Islet of Langerhans (tissue), 1 donor: ENCODE data around the gene TMEM218.

Experiments used
- FAIRE-seq: peaks from one replicate; lab custom pipeline; 2011; peaks lifted over from hg19 to GRCh38; lab: Jason Lieb, UNC

TMEM218 gene

DNA sequence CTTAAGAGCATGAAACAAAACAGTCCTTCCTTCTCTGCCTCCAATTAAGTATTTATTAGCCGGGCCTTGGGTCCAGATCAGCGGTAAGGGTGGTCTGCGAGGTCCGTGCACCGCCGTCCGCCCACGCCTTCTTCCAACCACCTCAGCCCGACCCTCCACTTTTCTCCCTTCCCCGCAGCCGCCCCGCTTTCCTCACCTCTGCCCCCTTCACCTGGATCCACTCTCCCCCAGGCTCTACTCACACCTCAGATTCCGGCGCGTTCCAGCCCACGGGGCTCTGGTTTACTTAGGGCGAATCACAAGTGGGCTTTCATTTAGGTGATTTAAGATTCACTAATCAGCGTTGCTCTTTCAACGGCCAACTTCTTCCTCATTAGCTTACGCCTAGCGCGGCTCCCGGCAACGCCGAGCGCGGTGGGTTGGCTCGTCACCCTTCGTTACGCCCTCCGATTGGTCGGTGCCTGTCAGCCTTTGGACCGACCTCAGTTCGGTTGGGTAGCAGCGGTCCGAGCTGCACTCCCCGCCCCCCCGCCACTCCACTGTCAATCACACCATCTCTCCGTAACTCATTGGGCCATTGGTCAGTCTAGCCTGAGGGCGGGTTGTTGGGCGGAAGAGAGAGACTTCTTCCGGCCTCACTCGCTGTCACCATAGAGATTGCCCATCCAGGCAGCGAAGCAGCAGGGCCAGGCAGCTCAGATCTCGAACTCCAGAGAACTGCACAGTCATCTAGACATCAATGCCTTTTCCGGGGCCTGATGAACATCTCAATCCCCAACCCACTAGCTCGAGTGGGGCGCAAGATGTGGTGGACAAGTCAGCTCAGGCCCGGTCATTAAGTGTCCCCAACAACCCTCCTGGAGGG, at the start of gene TMEM218:
TSS of gene TMEM218 (minus strand) at position 284 of the 865 bp plus-strand sequence. CDS start 9,385 bp downstream, outside the sequence.
- peak; percentile 97 for FAIRE-seq

DNA sequence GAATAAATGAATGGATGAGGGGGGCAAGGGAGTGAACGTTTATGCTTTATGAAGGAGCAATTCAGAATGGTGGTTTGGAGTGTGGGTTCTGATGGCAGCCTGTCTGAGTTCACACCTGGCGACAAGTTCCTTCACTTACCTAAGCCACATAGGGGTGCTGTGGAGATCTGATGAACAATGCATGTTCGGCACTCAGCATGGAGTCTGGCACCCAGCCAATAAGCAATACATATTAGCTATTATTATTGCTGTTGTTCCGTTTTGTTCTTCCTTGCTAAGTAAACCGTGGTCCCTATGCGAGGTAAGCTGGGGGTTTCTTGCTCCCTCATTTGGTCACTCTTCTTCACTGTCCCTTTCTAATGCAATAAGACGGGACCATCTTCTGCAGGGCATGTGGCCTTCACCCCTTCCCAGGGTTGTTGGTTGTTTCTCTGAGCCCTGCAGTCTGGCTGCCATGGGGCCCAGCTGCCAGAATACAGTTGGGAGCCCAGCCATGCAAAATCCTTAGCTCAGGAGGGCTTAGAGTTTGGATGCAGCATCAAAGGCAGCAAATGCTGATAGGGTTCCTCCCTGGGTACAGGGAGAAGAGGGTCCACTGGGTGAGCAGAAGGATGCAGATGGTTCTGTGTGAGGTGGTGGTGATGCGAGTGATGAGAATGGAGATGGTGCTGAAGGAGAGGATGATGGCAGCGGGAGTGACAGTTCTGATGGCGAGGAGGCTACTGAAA, 46.7 kb upstream of the TMEM218 start:
- FAIRE-seq, result no peak

- no peak for FAIRE-seq
These were observed 45.8 kb upstream of the TMEM218 start for GRCh38 chr11:125157118-125157733.

DNA sequence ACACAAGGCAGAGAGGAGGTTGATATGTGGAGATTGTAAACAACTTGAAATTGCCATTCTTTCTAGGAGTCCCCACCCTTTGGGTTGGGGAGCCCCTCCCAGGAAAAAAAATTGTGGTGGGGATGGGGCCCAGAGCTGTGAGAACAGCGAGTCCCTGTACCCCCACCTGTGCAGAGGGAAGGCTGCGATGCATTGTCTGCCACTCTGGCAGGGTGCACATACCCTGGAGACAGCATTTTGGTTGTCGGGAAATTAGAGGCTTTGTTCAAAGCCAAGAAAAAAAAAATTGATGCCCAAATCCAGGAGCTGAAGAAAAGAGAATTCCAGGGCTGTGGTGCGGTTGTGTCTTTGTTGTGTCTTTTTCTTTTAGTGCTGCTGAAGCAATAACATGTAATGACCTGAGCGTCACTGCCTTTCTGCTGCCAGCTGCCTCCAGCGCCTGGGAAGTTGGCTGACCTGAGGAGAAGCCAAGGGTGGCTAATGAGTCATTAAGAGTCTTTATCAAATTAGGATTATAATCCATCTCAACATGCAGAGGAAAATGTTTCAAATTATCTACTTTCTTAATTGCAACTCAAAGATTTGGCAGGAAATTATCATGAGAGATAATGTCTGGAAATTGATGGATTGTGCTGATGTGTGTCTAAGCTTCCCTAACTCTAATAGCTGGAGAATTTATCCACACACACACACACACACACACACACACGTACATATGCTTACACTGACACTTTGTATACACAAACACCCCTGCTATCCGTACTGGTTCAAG, 45.1 kb upstream of the TMEM218 start:
- no peak for FAIRE-seq

DNA sequence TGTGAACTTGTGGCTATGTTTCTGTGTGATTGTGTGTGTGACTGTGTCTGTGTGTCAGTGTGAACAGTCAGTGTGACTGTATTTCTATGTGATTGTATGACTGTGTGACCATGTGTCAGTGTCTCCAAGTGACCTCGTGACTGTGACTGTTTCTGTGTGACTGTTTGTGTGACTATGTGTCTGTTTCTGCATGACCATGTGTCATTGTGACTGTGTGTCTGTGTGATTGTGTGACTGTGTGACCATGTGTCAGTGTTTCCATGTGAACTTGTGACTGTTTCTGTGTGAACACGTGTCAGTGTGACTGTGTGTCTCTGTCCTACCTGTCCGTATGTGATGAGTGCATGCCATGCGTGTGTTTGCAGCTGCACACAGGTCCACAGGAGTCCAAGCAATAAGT, 44.3 kb upstream of the TMEM218 start:
- FAIRE-seq, result no peak

DNA sequence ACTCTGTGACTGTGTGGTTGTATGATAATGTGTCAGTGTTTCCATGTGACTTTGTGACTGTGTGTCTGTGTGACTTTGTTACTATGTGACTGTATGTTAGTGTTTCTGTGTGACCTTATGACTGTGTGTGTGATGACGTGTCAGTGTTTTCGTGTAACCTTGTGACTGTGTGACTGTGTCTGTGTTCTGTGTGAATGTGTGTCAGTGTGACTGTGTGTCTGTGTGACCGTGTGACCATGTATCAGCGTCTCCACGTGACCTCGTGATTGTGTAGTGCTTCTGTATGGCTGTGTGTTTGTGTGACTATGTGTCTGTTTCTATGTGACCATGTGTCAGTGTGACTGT, 43.6 kb upstream of the TMEM218 start:
- no peak for FAIRE-seq

DNA sequence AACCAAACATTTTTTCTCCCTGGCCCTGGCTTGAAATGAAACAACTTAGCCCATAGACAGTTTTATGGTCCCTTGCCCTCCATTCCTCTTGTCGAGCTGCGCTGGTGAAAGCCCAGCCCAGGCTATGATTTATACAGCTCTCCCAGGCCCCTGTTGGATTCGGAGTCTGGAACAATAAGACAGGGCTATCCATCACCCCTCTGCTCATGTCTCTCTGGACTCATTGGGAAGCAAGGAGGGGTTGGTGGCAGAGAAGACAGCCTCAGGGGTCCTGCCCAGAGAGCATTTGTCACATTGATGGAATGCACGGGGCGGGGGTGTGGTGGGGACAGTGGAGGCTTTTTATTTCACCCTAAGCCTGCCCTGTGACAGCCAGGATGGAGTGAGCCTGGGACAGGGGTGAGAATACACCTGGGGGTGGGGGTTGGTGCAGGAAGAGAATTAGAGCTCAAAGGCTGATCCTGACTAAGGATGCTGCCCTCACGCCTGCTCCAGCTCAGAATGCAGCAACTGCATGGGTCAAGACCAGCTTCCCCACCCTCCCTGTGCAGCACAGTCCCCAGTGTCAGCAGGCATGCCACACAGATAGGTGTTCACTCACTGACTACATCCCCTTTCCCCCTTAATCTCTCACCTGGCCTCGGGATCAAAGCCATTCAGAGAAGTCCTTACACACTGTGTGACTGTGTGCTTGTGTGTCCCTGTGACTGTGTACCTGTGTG, 43.1 kb upstream of the TMEM218 start:
- FAIRE-seq, result no peak

DNA sequence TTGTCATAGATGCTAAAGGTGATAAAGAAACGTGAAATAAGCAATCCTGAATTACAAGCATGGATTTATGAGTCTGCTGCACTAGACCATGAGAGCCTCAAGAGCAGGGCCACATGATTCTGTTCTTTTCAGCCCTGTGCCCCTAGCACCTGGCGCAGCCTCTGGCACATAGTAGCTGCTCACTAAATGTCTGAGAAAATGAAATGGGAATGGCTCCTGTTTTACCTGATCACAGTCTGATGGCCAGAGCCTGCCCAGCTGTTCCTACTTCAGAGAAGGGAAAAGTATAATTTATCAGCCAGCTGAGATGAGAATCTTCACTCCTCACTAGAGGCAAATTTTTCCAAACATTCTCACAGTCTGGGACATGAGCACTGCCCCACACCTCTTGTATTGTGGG, 42.4 kb upstream of the TMEM218 start:
- FAIRE-seq, result no peak

- no peak for FAIRE-seq
These were observed 37.3 kb upstream of the TMEM218 start for GRCh38 chr11:125148743-125149142.

DNA sequence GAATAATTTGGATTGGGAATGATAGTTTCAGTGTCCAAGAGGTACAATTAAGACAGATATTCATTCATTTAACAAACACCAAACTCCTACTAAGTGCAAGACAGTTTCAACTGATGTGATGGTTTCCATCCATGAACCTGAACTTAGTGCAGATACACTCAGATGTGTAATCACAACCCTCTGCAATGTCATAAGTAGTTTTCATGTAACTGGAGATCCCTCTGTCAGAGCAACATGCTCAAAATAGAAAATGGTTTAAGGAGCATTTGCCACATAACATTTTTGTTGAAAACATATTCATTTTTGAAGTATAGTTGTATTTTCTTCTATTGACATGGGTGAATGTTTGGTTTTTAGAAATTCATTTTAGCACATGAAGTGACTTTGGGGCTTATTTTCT, 36.6 kb upstream of the TMEM218 start:
- no peak for FAIRE-seq

DNA sequence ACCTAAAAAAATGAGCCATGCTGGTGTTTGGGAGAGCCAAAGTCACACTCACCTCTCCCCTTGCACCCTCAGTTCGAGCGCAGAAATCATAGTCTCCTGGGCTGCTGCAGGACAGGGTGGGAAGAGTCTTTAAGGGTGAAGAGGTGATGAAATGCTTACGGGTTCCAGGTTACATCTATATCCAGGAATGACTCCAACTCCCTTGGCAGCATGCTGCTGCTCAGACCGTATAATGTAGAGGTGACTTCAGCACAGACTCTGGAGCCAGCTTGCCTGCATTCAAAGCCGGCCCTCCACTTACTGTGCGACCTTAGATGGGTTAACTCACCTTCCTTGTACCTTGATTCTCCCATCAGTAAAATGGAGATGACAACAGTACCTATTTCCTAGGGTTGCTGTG, 35.9 kb upstream of the TMEM218 start:
- no peak for FAIRE-seq

DNA sequence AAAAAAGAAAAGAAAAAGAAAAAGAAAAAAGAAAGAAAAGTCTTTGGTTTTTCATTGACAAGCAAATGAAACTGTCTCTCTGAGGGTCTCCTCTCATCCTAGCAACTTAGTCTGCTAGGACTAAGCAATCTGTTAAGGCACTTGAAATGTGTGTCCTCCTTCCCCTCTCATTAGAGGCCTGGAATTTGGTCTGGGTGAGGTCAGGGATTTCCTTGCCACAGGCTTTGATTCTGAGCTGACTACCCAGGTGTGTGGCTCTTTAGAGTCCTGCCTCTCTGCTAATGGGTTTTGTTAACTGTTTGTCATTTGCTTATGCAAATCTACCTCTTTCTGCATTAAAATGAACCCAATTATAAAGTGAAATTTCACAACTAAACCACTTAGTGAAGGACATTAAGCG, 34.8 kb upstream of the TMEM218 start:
- no peak for FAIRE-seq

DNA sequence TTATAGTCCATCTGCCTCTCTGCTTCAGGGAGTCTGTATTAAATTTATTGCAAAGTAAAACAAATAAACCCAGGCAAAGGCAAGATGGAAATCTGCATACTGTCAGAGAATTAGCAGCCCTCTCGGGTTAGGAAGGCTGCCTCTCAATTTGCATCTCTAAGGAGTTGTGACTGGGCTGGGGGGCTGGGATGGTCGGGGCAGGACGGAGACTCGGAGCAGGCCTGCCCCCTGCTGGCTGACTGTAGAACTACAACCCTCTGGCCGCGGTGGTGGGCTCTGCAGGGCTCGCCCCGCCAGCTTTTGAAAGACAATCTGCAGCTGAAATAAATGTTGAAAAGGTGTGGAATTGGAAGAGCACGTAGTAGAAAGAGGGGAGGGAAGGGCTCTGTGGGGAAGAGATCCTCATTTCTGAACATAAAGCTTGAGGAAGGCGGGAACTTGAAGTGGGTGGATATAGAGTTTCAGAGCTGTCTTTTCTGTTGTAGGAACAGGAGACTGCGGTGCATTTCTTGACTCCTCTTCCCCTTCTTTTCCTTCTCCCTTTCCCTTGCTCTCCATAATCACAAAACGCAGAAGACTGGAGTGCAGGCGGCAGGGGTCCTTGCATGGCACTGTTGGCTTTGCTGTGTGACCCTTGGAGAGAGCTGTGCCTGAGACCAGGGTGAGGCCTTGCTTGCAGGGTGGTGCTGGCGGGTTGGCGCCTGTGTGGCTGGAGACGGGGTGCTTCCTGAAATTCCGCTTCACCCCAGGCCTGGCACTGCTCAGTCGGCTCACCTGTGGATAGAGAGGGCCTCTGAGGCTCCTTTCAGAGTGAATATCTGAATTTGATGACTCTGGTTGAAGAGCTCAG, 30.5 kb upstream of the TMEM218 start:
- FAIRE-seq, result no peak

- no peak for FAIRE-seq
These were observed 29.8 kb upstream of the TMEM218 start for GRCh38 chr11:125141178-125141577.

DNA sequence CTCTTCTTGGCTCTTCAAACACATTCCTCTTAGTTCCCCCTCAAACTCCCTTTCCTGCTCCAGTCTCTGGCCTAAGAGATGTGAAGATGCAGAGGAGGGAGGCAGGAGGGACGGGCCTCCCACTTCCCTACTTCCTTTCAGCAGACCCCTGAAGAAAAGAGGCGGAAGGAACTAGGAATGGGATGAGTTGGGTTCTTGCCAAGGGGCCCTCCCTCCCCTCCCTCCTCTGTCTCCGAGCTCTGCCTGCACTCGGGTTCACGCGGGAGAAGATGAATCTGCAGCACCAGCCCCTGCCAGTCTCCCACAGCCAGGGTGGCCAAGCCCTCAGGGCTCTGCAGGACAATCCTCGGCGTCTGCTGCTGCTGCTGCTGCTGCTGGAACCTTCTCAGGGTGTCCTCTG, 28.8 kb upstream of the TMEM218 start:
- FAIRE-seq, result no peak

- FAIRE-seq, result no peak
These were observed 28.4 kb upstream of the TMEM218 start for GRCh38 chr11:125139778-125140177.

GRCh38 chr11:125138966-125139365, 27.5 kb upstream of the TMEM218 start:
- no peak for FAIRE-seq

DNA sequence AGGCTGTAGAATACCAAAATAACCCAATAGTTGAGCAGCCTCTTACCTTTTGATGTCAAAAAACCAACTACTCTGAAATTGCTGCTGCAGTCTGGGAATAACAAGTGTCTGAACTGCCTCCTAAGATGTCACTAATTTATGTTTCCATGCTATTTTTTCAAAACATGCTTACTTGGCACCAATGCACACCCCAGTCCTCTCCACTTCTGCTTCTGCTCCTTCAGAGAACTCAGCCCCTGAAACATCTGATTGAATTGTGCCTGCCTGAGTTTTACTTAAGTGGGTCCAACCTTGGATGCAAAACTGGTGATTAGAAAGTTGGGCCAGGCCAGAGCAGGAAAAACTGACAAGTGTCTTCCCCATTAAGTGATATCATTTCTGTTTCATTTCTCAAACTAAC, 24.6 kb upstream of the TMEM218 start:
- no peak for FAIRE-seq

DNA sequence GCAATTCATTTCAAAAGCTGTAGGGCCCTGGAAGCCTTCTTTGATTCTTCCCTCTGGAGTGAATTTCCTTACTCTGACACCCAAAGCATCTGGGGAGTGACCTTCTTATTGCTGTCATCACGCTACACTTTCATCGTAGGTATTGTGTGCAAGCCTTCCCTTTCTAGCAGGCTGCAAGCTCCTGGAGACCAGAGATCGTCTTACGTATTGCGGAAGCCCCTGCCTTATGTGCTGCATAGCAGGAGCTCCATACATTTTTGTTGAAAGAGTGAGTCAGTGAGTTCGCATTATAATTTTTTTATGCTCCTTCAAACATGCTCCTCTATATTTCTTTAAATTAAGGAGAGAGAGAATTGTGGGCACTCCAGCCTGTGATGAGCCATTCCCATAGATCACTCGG, 21.2 kb upstream of the TMEM218 start:
- FAIRE-seq, result no peak

DNA sequence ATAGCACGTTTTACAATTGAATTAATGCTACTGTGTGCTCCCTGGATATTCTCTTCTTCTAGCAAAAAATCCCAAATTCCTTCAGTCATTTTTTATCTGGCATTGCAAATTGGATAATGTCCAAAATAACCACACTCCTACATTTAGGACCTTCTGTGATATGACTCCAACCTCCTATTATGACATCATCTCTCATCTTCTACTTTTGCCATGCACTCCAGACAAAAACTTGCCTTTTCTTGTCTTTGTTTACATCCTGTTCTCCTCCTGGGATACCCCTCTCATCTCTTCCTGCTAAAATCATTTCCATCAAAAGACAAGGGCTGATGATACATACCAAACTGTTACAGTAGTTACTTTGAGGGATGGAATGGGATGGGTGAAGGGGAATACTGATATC, 20.6 kb upstream of the TMEM218 start:
- no peak for FAIRE-seq
